Measurements from ENCODE around the gene TMPRSS13. TPM values are rescaled to one million over a fixed set of nuclear protein-coding genes. Genes with fewer than 3 reads are reported as not detected.

Gene TMPRSS13
- total RNA-seq, 1 donor from 2014 or later: not detected

- no peak overlapping the region for H3K27ac ChIP-seq
- H3K9me3 ChIP-seq: no peaks in the 10 kb centered on the region
- H3K4me3 ChIP-seq: no peak overlapping the region
- H3K36me3 ChIP-seq: no peaks in the 10 kb centered on the region
- intact Hi-C loops (cut with DNase I): no loop called here
- peaks cover 5% of the 10 kb centered on the region for H3K27me3 ChIP-seq
- no peaks in the 10 kb centered on the region for H3K4me1 ChIP-seq
- TF ChIP-seq, protein P1, sequence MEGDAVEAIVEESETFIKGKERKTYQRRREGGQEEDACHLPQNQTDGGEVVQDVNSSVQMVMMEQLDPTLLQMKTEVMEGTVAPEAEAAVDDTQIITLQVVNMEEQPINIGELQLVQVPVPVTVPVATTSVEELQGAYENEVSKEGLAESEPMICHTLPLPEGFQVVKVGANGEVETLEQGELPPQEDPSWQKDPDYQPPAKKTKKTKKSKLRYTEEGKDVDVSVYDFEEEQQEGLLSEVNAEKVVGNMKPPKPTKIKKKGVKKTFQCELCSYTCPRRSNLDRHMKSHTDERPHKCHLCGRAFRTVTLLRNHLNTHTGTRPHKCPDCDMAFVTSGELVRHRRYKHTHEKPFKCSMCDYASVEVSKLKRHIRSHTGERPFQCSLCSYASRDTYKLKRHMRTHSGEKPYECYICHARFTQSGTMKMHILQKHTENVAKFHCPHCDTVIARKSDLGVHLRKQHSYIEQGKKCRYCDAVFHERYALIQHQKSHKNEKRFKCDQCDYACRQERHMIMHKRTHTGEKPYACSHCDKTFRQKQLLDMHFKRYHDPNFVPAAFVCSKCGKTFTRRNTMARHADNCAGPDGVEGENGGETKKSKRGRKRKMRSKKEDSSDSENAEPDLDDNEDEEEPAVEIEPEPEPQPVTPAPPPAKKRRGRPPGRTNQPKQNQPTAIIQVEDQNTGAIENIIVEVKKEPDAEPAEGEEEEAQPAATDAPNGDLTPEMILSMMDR (IDR thresholded peaks at IDR 0.05): no peak
- DNase-seq (ENCODE audit: low spot score in 2 of 2): no peak
Measured at GRCh38 chr11:117881217-117881616, 48.0 kb downstream of the TMPRSS13 start.

GRCh38 chr11:117879516-117880480, 49.4 kb downstream of the TMPRSS13 start:
- no peaks in the 10 kb centered on the region for H3K9me3 ChIP-seq
- H3K4me1 ChIP-seq: no peaks in the 10 kb centered on the region
- H3K4me3 ChIP-seq: no peak overlapping the region
- DNase-seq (ENCODE audit: low spot score in 2 of 2): no peak
- no peaks in the 10 kb centered on the region for H3K36me3 ChIP-seq
- intact Hi-C loops (cut with DNase I): no loop called here
- H3K27ac ChIP-seq: no peak overlapping the region
- TF ChIP-seq, protein P1 (IDR thresholded peaks at IDR 0.05): no peak
- peaks cover 5% of the 10 kb centered on the region for H3K27me3 ChIP-seq

DNA sequence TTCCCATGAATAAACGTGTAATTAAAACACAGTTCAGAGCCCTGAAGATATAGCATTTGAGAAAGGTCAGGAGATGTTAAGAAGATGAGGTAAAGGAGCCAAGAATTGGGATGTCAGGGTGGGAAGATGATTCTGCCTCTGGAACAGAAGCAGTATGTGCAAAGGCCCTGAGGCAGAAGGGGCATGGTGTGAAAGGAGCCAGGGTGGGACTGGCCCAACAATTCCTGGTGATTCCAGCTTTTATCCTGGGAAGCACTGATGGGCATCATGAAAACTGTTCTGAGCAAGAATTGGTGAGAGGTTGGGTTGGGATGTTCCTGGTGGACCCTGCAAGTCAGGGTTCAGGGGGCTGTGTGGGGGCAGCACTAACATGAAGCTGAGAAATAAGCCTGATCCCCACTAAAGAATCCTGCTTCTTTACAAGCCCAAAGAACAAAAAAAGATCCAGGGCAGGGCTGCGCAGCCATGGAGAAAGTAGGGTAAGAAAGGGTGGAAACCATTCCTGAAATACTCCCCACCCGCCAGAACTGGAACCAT, 50.2 kb downstream of the TMPRSS13 start:
- Histone ChIP-seq H3K27me3 (peaks cover 5% of the 10 kb centered on the region), H3K27ac (no peak overlapping the region), H3K4me1 (no peaks in the 10 kb centered on the region), H3K9me3 (no peaks in the 10 kb centered on the region), H3K36me3 (no peaks in the 10 kb centered on the region), H3K4me3 (no peak overlapping the region)
- DNase-seq (ENCODE audit: low spot score in 2 of 2): no peak
- TF ChIP-seq, protein P1 (IDR thresholded peaks at IDR 0.05): no peak
- intact Hi-C loops (cut with DNase I): no loop called here

DNA sequence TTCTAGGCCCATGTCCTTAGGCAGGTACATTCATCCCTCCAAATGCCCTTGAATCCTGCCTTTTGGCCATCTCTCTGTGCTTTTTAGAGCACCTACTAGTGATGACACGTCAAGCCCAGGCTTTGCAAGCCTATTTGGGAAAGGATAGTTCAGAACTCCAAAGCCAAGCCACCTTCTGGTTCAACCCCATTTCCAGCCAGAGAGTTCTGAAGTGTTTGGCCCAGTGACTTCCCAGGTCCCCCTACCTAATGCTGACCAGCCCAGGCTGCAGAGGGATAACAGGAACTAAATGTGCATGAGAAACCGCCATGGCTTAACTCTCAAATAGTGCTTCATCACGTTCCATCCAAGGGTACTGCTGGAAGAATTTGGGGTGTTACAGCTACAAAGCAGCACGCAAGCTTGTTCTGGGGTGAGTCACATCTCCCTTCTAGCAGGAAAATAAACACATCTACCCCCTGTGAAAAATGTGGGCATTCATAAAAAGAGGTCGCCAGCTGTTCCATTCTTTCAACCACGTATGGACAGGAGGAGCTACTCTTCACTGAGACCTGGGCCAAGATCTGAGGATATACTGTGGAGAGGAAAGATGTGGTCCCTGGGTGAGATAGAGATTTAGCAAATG, 50.8 kb downstream of the TMPRSS13 start:
- no peaks in the 10 kb centered on the region for H3K36me3 ChIP-seq
- TF ChIP-seq, protein P1 (IDR thresholded peaks at IDR 0.05): no peak
- no peak overlapping the region for H3K27ac ChIP-seq
- no peak overlapping the region for H3K4me3 ChIP-seq
- H3K27me3 ChIP-seq: peaks cover 5% of the 10 kb centered on the region
- no peaks in the 10 kb centered on the region for H3K4me1 ChIP-seq
- DNase-seq (ENCODE audit: low spot score in 2 of 2): no peak
- H3K9me3 ChIP-seq: no peaks in the 10 kb centered on the region
- intact Hi-C loops (cut with DNase I): no loop called here

DNA sequence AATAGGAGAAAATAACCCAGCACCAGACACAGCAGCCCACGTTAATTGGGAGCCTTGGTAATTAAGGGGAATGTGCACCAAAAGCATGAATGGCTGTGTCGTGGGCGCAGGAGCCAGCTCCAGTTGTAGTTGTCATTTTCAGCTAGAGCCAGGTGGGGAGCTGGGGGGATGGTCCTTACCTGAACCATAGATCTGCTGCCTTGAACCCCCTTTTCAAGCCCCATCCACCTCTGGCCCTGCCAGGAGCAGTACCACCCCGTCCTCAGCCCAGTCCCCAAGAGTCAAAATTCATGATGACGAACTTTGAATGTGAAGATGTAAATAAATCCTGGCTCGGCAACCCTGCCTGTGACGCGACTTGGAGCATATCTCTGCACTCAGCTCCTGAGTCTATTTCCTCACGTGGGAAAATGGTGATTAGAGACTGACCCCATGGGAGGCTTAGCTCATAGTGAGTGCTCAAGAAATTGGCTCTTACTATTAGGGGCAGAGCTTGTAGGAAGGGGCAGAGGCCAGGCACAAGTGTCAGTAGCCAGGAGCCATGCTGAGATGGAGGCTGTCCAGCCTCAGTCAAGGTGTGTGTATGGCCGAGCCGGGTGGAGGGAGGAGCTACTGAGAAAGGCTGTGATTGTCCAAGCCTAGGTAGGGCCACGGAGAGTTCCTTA, 52.0 kb downstream of the TMPRSS13 start:
- no peaks in the 10 kb centered on the region for H3K4me1 ChIP-seq
- no peak for DNase-seq (ENCODE audit: low spot score in 2 of 2)
- peaks cover 5% of the 10 kb centered on the region for H3K27me3 ChIP-seq
- TF ChIP-seq, protein P1 (IDR thresholded peaks at IDR 0.05): no peak
- intact Hi-C loops (cut with DNase I): no loop called here
- H3K4me3 ChIP-seq: peak overlapping the region; percentile 40 to 64
- H3K27ac ChIP-seq: no peak overlapping the region
- H3K36me3 ChIP-seq: no peaks in the 10 kb centered on the region
- H3K9me3 ChIP-seq: no peaks in the 10 kb centered on the region
